Measurements from ENCODE around the gene CLP1.

Gene CLP1

DNA sequence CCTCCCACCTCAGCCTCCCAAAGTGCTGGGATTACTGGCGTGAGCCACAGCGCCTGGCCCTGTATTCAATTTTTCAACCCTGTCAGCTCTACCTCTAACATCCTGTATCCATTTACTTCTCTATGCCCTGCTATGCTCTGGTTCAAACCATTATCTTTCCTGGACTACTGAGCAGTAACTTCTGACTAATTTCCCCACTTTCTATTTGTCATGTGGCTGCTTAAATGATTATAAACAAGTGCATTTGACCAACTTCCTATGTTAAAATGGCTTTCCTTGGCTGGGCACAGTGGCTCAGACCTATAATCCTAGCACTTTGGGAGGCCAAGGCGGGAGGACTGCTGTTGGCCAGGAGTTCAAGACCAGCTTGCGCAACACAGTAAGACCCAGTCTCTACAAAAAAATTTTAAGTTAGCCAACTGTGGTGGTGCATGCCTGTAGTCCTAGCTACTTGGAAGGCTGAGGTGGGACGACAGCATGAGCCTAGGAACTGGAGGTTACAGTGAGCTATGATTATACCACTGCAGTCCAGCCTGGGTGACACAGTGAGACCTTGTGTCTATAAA lies 52.3 kb downstream of the CLP1 start:
- no peak for DNase-seq (ENCODE audit: extremely low spot score)
- CTCF ChIA-PET: no interaction called here
- POLR2A ChIA-PET: no interaction called here
- TF ChIP-seq CTBP1 (IDR thresholded peaks at IDR 0.05; ENCODE audit: borderline replicate concordance) (no peak), FOXA1 (IDR thresholded peaks at IDR 0.05) (no peak), HDGF (IDR thresholded peaks at IDR 0.05; ENCODE audit: borderline replicate concordance) (no peak), TARDBP (IDR thresholded peaks at IDR 0.05) (no peak), SUZ12 (IDR thresholded peaks at IDR 0.05) (no peak), SP1 (IDR thresholded peaks at IDR 0.05) (no peak), BHLHE40 (IDR thresholded peaks at IDR 0.05; ENCODE audit: borderline replicate concordance) (no peak), ZNF384 (IDR thresholded peaks at IDR 0.05) (no peak), FOXM1 (IDR thresholded peaks at IDR 0.05; ENCODE audit: borderline replicate concordance) (no peak), L3MBTL2 (conservative IDR thresholded peaks at IDR 0.05) (no peak), LEF1 (IDR thresholded peaks at IDR 0.05; ENCODE audit: borderline replicate concordance) (no peak), ARNT (IDR thresholded peaks at IDR 0.05) (no peak)
- TF ChIP-seq, protein P1, sequence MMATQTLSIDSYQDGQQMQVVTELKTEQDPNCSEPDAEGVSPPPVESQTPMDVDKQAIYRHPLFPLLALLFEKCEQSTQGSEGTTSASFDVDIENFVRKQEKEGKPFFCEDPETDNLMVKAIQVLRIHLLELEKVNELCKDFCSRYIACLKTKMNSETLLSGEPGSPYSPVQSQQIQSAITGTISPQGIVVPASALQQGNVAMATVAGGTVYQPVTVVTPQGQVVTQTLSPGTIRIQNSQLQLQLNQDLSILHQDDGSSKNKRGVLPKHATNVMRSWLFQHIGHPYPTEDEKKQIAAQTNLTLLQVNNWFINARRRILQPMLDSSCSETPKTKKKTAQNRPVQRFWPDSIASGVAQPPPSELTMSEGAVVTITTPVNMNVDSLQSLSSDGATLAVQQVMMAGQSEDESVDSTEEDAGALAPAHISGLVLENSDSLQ (IDR thresholded peaks at IDR 0.05): no peak
